SU-DHL-6 (cell line): ENCODE data around the gene TMEM164.

Experiments used
- H2AFZ ChIP-seq: fragments of 200-600 bp; sonication (generic); 2 replicates; pipeline ENCODE4 v1.6.1; 2014; ENCODE audit warnings: low read depth, mild to moderate bottlenecking, moderate library complexity, mixed read lengths, antibody characterized with exemption, low read length; ENCODE audit not compliant: severe bottlenecking
- H3F3A ChIP-seq: fragments of 200-600 bp; shearing (Covaris generic); 2 replicates; pipeline ENCODE4 v1.6.0; 2016; ENCODE audit warnings: antibody characterized with exemption, mild to moderate bottlenecking; ENCODE audit not compliant: insufficient read depth
- H3K27ac ChIP-seq: fragments of 200-600 bp; sonication (generic); 2 replicates; pipeline ENCODE4 v1.5.1; 2016; ENCODE audit warnings: low read depth, mild to moderate bottlenecking, low read length, moderate library complexity, mixed read lengths
- H3K27me3 ChIP-seq: fragments of 200-600 bp; sonication (generic), shearing (Covaris generic); 2 replicates; pipeline ENCODE4 v1.6.0; 2014; ENCODE audit warnings: mild to moderate bottlenecking, low read length
- H3K36me3 ChIP-seq: fragments of 200-600 bp; sonication (generic); 2 replicates; pipeline ENCODE4 v1.6.1; 2014; ENCODE audit warnings: mild to moderate bottlenecking, low read length, mixed read lengths
- H3K4me2 ChIP-seq: fragments of 300-600, 200-600 bp; shearing (Covaris generic), sonication (generic); 2 replicates; pipeline ENCODE4 v1.6.0; 2014; ENCODE audit warnings: low read length, low read depth, mild to moderate bottlenecking; ENCODE audit not compliant: poor library complexity, severe bottlenecking
- H3K4me3 ChIP-seq: fragments of 200-600 bp; sonication (generic); 2 replicates; pipeline ENCODE4 v1.5.1; 2014; ENCODE audit warnings: antibody characterized with exemption, low read length, mild to moderate bottlenecking, mixed read lengths; ENCODE audit not compliant: insufficient read depth, poor library complexity, severe bottlenecking
- H3K79me2 ChIP-seq: fragments of 200-600 bp; sonication (generic); 2 replicates; pipeline ENCODE4 v1.6.1; 2014; ENCODE audit warnings: mild to moderate bottlenecking, low read length, moderate library complexity; ENCODE audit not compliant: insufficient read depth
- H3K9ac ChIP-seq: fragments of 200-600 bp; sonication (generic); 2 replicates; pipeline ENCODE4 v1.7.0; 2014; ENCODE audit warnings: mild to moderate bottlenecking, low read length
- H3K9me2 ChIP-seq: fragments of 200-600 bp; sonication (generic); replicated peaks from 2 replicates; pipeline ENCODE4 v1.6.1; 2014; ENCODE audit warnings: low read length; ENCODE audit not compliant: insufficient read depth
- H3K9me3 ChIP-seq: fragments of 200-600 bp; sonication (generic); 2 replicates; pipeline ENCODE4 v1.6.1; 2014; ENCODE audit warnings: low read length, mixed read lengths; ENCODE audit not compliant: insufficient read depth
- H4K20me1 ChIP-seq: fragments of 200-600 bp; sonication (generic); 2 replicates; pipeline ENCODE4 v1.6.1; 2014; ENCODE audit warnings: low read depth, mild to moderate bottlenecking, antibody characterized with exemption, low read length, moderate library complexity, mixed read lengths
- EZH2phosphoT487 ChIP-seq: fragments of 200-600 bp; sonication (generic), shearing (Covaris generic); conservative IDR thresholded peaks from 2 replicates; pipeline ENCODE4 v1.6.1; 2018; ENCODE audit warnings: mild to moderate bottlenecking, antibody characterized with exemption, low read length, moderate library complexity, mixed read lengths
- TF ChIP-seq, protein P1 (sequence below): fragments of 200-600 bp; sonication (generic); IDR thresholded peaks from one replicate; pipeline ENCODE4 v1.5.1; 2017; ENCODE audit warnings: antibody characterized with exemption, mild to moderate bottlenecking, low read length, moderate library complexity; ENCODE audit not compliant: insufficient read depth, poor library complexity, severe bottlenecking

The TMEM164 gene

DNA sequence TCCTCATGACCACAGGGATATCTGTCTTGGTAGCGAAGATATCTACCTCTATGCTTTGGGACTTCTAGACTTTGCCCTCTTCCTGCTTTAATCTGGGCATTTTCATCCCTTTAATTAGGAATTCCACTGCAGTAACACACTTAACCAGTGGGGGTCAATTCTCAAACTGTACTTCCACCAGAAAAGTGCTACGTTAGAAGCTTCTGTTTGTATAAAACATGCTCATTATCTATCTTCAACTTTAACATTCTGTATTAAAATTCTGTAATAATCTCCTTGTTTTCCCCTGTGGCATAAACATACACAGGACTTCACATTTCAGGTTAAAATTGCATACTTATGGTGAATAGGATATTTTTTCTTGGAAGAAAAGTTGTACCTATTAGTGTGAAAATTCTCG is 209.4 kb downstream of the TMEM164 start:
- H3K9me3 ChIP-seq = no peaks in the 10 kb centered on the region
- no peak overlapping the region for H3K27ac ChIP-seq
- H3F3A ChIP-seq = no peaks in the 10 kb centered on the region
- no peak overlapping the region for H3K4me3 ChIP-seq
- no peaks in the 10 kb centered on the region for H4K20me1 ChIP-seq
- no peak overlapping the region for H2AFZ ChIP-seq
- no peak overlapping the region for H3K4me2 ChIP-seq
- H3K27me3 ChIP-seq = no peaks in the 10 kb centered on the region
- no peaks in the 10 kb centered on the region for H3K36me3 ChIP-seq
- no peaks in the 10 kb centered on the region for H3K79me2 ChIP-seq
- no peak for TF ChIP-seq EZH2phosphoT487
- TF ChIP-seq, protein P1, sequence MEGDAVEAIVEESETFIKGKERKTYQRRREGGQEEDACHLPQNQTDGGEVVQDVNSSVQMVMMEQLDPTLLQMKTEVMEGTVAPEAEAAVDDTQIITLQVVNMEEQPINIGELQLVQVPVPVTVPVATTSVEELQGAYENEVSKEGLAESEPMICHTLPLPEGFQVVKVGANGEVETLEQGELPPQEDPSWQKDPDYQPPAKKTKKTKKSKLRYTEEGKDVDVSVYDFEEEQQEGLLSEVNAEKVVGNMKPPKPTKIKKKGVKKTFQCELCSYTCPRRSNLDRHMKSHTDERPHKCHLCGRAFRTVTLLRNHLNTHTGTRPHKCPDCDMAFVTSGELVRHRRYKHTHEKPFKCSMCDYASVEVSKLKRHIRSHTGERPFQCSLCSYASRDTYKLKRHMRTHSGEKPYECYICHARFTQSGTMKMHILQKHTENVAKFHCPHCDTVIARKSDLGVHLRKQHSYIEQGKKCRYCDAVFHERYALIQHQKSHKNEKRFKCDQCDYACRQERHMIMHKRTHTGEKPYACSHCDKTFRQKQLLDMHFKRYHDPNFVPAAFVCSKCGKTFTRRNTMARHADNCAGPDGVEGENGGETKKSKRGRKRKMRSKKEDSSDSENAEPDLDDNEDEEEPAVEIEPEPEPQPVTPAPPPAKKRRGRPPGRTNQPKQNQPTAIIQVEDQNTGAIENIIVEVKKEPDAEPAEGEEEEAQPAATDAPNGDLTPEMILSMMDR = no peak
- no peaks in the 10 kb centered on the region for H3K9me2 ChIP-seq
- no peak overlapping the region for H3K9ac ChIP-seq

DNA sequence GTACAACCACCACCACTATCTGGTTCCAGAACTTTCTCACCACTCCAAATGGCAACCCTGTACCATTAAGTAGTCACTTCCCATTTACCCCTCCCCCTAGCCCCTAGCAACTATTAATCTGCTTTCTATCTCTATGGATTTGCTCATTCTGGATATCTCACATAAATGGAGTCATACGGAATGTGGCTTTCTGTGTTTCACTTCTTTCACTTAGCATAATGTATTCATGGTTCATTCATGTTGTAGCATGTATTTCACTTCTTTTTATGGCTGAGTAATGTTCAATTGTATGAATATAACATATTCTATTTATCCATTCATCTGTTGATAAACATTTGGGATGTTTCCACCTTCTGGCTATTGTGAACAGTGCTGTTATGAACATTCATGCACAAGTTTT is 210.3 kb downstream of the TMEM164 start:
- Histone ChIP-seq H3K27ac (no peak overlapping the region), H3K4me3 (no peak overlapping the region), H3K9me3 (no peaks in the 10 kb centered on the region), H3K36me3 (no peaks in the 10 kb centered on the region), H3K4me2 (no peak overlapping the region), H2AFZ (no peak overlapping the region), H3K79me2 (no peaks in the 10 kb centered on the region), H3K9ac (no peak overlapping the region), H3K9me2 (no peaks in the 10 kb centered on the region), H3K27me3 (no peaks in the 10 kb centered on the region), H4K20me1 (no peaks in the 10 kb centered on the region), H3F3A (no peaks in the 10 kb centered on the region)
- no peak for TF ChIP-seq EZH2phosphoT487
- TF ChIP-seq, protein P1 = no peak

DNA sequence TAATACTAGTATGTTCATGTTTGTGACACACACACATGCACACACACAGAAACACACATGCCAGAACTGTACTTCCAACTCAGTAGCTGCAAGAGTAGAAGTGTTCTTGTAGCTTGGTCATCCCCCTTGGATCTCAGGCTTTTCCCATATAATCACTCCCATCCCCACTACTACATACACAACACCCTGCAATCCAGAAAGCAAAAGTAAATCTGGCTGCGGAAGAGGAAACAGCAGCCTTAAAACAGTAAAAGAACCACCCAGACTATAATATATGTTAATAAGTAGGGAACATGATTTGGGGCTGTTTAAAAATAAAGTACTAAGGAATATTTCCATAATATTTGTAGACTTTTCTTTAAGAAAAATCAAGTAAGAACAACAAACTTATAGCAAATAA is 211.8 kb downstream of the TMEM164 start:
- Histone ChIP-seq H3K9me2 (no peaks in the 10 kb centered on the region), H3K9me3 (no peaks in the 10 kb centered on the region), H3K36me3 (no peaks in the 10 kb centered on the region), H3K9ac (no peak overlapping the region), H4K20me1 (no peaks in the 10 kb centered on the region), H3K27ac (no peak overlapping the region), H3F3A (no peaks in the 10 kb centered on the region), H3K79me2 (no peaks in the 10 kb centered on the region), H3K27me3 (no peaks in the 10 kb centered on the region), H3K4me3 (no peak overlapping the region), H3K4me2 (no peak overlapping the region), H2AFZ (no peak overlapping the region)
- TF ChIP-seq, protein P1 = no peak

DNA sequence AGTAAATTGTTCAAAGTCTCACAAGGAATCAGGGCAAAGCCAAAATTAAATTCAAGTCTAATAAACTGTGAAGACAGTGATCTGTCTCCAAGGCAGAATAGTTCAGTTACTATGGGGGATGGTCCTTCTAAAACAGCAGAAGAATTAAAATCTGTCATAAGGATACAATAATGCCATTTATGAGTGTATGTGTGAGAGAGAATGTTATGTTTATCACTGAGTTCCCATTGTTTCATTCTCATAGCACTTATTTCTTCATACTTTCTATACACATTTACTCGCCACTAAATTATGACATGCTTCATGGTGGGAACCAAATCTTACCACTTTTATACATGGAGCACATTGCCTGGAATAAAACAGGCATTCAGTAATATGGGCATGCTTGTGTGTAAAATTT is 212.5 kb downstream of the TMEM164 start:
- no peak for TF ChIP-seq EZH2phosphoT487
- no peaks in the 10 kb centered on the region for H3F3A ChIP-seq
- no peaks in the 10 kb centered on the region for H3K36me3 ChIP-seq
- no peaks in the 10 kb centered on the region for H4K20me1 ChIP-seq
- H3K9ac ChIP-seq = no peak overlapping the region
- no peak overlapping the region for H3K4me3 ChIP-seq
- H3K4me2 ChIP-seq = no peak overlapping the region
- H3K27me3 ChIP-seq = no peaks in the 10 kb centered on the region
- H2AFZ ChIP-seq = no peak overlapping the region
- H3K9me3 ChIP-seq = no peaks in the 10 kb centered on the region
- no peaks in the 10 kb centered on the region for H3K79me2 ChIP-seq
- H3K27ac ChIP-seq = no peak overlapping the region
- no peaks in the 10 kb centered on the region for H3K9me2 ChIP-seq
